Measurements from ENCODE around the gene SPECC1.

Gene SPECC1

GRCh38 chr17:20080513-20080912 is 71.4 kb downstream of the SPECC1 start:
- no peak for DNase-seq (ENCODE audit: low read depth)
- TF ChIP-seq CTCF (conservative IDR thresholded peaks at IDR 0.05; ENCODE audit: low read depth, low read length) = no peak
- H3K4me3 ChIP-seq (ENCODE audit: low read length) = no peak overlapping the region

GRCh38 chr17:20083156-20083859 is 74.1 kb downstream of the SPECC1 start:
- TF ChIP-seq CTCF (conservative IDR thresholded peaks at IDR 0.05; ENCODE audit: low read depth, low read length) = no peak
- no peak for DNase-seq (ENCODE audit: low read depth)
- H3K4me3 ChIP-seq (ENCODE audit: low read length) = no peak overlapping the region

GRCh38 chr17:20084621-20085282 is 75.6 kb downstream of the SPECC1 start:
- no peak for DNase-seq (ENCODE audit: low read depth)
- H3K4me3 ChIP-seq (ENCODE audit: low read length) = no peak overlapping the region
- no peak for TF ChIP-seq CTCF (conservative IDR thresholded peaks at IDR 0.05; ENCODE audit: low read depth, low read length)

- H3K4me3 ChIP-seq (ENCODE audit: low read length) = no peak overlapping the region
- TF ChIP-seq CTCF (conservative IDR thresholded peaks at IDR 0.05; ENCODE audit: low read depth, low read length) = no peak
- peak; percentile 31 for DNase-seq (ENCODE audit: low read depth)
Measured at GRCh38 chr17:20085283-20085845, 76.2 kb downstream of the SPECC1 start.

GRCh38 chr17:20086416-20087076 is 77.4 kb downstream of the SPECC1 start:
- DNase-seq (ENCODE audit: low read depth) = no peak
- H3K4me3 ChIP-seq (ENCODE audit: low read length) = no peak overlapping the region
- TF ChIP-seq CTCF (conservative IDR thresholded peaks at IDR 0.05; ENCODE audit: low read depth, low read length) = no peak

GRCh38 chr17:20087538-20088250 is 78.5 kb downstream of the SPECC1 start:
- no peak for TF ChIP-seq CTCF (conservative IDR thresholded peaks at IDR 0.05; ENCODE audit: low read depth, low read length)

More at GRCh38 chr17:20087538-20088250, 78.5 kb downstream of the SPECC1 start:
- no peak overlapping the region for H3K4me3 ChIP-seq (ENCODE audit: low read length)
- DNase-seq (ENCODE audit: low read depth) = no peak

All from retinal pigment epithelial cell (primary cell).